ENCODE results near the gene PPP1R37.
A peak's percentile ranks its signal among the peaks of the same experiment; 100 is the strongest.

PPP1R37 gene

GRCh38 chr19:45071545-45071938, 21.4 kb upstream of the PPP1R37 start:
- no peak for DNase-seq

- no peak for DNase-seq
Measured at GRCh38 chr19:45071969-45072790, 20.8 kb upstream of the PPP1R37 start.

GRCh38 chr19:45074744-45075300, 18.2 kb upstream of the PPP1R37 start:
- no peak for DNase-seq

- DNase-seq, result peak; percentile 66
Measured at GRCh38 chr19:45075301-45076028, 17.5 kb upstream of the PPP1R37 start.

- DNase-seq, result peak; percentile 68
Measured at GRCh38 chr19:45076029-45076850, 16.7 kb upstream of the PPP1R37 start, which contains the start of gene ZNF296. Gene ZNF296, minus strand, starts transcription at chr19:45076478. Its CDS starts 105 bp downstream, at chr19:45076373.

GRCh38 chr19:45076851-45077730, 15.9 kb upstream of the PPP1R37 start:
- no peak for DNase-seq

- DNase-seq, result no peak
Measured at GRCh38 chr19:45078390-45079062, 14.5 kb upstream of the PPP1R37 start.

- peak; percentile 83 for DNase-seq
Measured at GRCh38 chr19:45079063-45079910, 13.7 kb upstream of the PPP1R37 start, which contains the start of gene GEMIN7. Gene GEMIN7, plus strand, starts transcription at chr19:45079260. Its CDS starts 10,855 bp downstream, at chr19:45090115.

- no peak for DNase-seq
Measured at GRCh38 chr19:45079911-45080370, 13.0 kb upstream of the PPP1R37 start.

- DNase-seq, result no peak
Measured at GRCh38 chr19:45082170-45082569, 10.8 kb upstream of the PPP1R37 start.

- no peak for DNase-seq
Measured at GRCh38 chr19:45086480-45086879, 6.5 kb upstream of the PPP1R37 start.

GRCh38 chr19:45087531-45087930, 5.4 kb upstream of the PPP1R37 start:
- no peak for DNase-seq

GRCh38 chr19:45090034-45090433, 2.9 kb upstream of the PPP1R37 start:
- no peak for DNase-seq

- DNase-seq, result no peak
Measured at GRCh38 chr19:45090606-45091005, 2.4 kb upstream of the PPP1R37 start.

GRCh38 chr19:45091031-45091923, 1.7 kb upstream of the PPP1R37 start:
- peak; percentile 99 for DNase-seq

GRCh38 chr19:45094137-45094536, 1.2 kb downstream of the PPP1R37 start:
- no peak for DNase-seq

GRCh38 chr19:45094707-45095106, 1.7 kb downstream of the PPP1R37 start:
- no peak for DNase-seq

- no peak for DNase-seq
Measured at GRCh38 chr19:45095496-45096413, 2.8 kb downstream of the PPP1R37 start.
